Heart left ventricle (tissue), 16 donors: ENCODE measurements around the gene TTC6. TPM values are rescaled to one million over a fixed set of nuclear protein-coding genes. Genes with fewer than 3 reads are reported as not detected.

ENCODE experiments used
- ATAC-seq, 4 donors: fragments of 200-7000 bp; cut with Tn5 transposase; one replicate each; pipeline ENCODE4 v1.9.1; 2020 to 2022; ENCODE audit warnings: moderate library complexity in 4 of 4, mild to moderate bottlenecking in 3 of 4, moderate number of reproducible peaks in 1 of 4
- DNase-seq, 5 donors: peaks; one replicate each; pipeline ENCODE4 v3.0.0-alpha.2; 2020
- H3K27ac ChIP-seq, 12 donors: fragments of 200-600 bp; sonication (generic) in 4 of 12; one replicate each; pipeline versions ENCODE4 v1.5.0 to v1.8.0; 2016 to 2022; ENCODE audit warnings: mild to moderate bottlenecking in 2 of 12
- H3K27me3 ChIP-seq, 9 donors: fragments of 200-600 bp; sonication (generic) in 2 of 9; one replicate each; pipeline versions ENCODE4 v1.5.1 to v1.8.0; 2016 to 2022; ENCODE audit warnings: mild to moderate bottlenecking in 3 of 9
- H3K36me3 ChIP-seq, 9 donors: fragments of 200-600 bp; sonication (generic) in 2 of 9; one replicate each; pipeline versions ENCODE4 v1.5.0 to v1.8.0; 2018 to 2022; ENCODE audit warnings: mild to moderate bottlenecking in 2 of 9
- H3K4me1 ChIP-seq, 12 donors: fragments of 200-600 bp; sonication (generic) in 4 of 12; one replicate each; pipeline versions ENCODE4 v1.5.0 to v1.8.0; 2016 to 2022; ENCODE audit warnings: mild to moderate bottlenecking in 3 of 12
- H3K4me3 ChIP-seq, 12 donors: fragments of 200-600 bp; sonication (generic) in 4 of 12; one replicate each; pipeline versions ENCODE4 v1.5.0 to v1.8.0; 2017 to 2022; ENCODE audit warnings: mild to moderate bottlenecking in 9 of 12, moderate library complexity in 4 of 12
- H3K9me3 ChIP-seq, 12 donors: fragments of 200-600 bp; sonication (generic) in 4 of 12; one replicate each; pipeline versions ENCODE4 v1.5.0 to v1.8.0; 2016 to 2022; ENCODE audit warnings: mild to moderate bottlenecking in 1 of 12
- CTCF ChIP-seq, 12 donors: fragments of 200-600 bp; sonication (generic) in 4 of 12; IDR thresholded peaks; one replicate each; pipeline versions ENCODE4 v1.5.0 to v1.8.0; 2018 to 2022; ENCODE audit warnings: antibody characterized with exemption in 12 of 12, mild to moderate bottlenecking in 5 of 12
- POLR2A ChIP-seq, 2 donors: fragments of 450-650 bp; IDR thresholded peaks; one replicate each; pipeline ENCODE4 v1.6.1; 2017; ENCODE audit warnings: antibody characterized with exemption in 2 of 2, mild to moderate bottlenecking in 2 of 2, moderate library complexity in 2 of 2
- WGBS, 4 donors: extraction: QIAGEN DNeasy Blood & Tissue Kit in 2 of 4; methylation state at CpG; one replicate each; pipeline versions ENCODE4 v1.1.5 to v1.1.7; 2013 to 2018; 5-methylcytosine and 5-hydroxymethylcytosine counted together
- intact Hi-C, 10 donors: fragments of 100-400 bp; cut with DNase I; formaldehyde crosslinking; loops; one replicate each; pipeline versions ENCODE4 v1.11.1 to v1.14.2; 2022
- polyA plus RNA-seq, 2 donors: library from polyadenylated mRNA; stranded (reverse); fragments of 200-250 nt; gene quantifications; one replicate each; pipeline ENCODE4 v1.2.3, GENCODE V29; 2013
- total RNA-seq, 9 donors: library from RNA; depleted of rRNA in 2 of 9; stranded (reverse); fragments of >200 nt in 2 of 9; fragmentation: NEBNext Ultra II Directional in 3 of 9; extraction: Animal tissue kit (Norgen Biotek cat#: 25700) in 3 of 9; gene quantifications; one replicate each; pipeline versions ENCODE4 v1.1.0 to v1.2.4, GENCODE V29; 2016 to 2023
- donor health status: ischemic (EF 13 %, LVEDD 7.1; RV severe dilation, severe dysfunction).
- donor health status: healthy with polysubstance abuse.
- donor health status: DM: no; HTN: yes; CAD: no.
- donor health status: DM: no; HTN: no; CAD: no.
- donor health status: ischemic (EF 25% LVEDD 6.9; RV normal size, moderate dysfunction).
- donor health status: ischemic (EF 25% LVEDD 5.7; RV mildly dilated, moderate dysfunction).
- donor health status: healthy.
- donor health status: DM: yes; HTN: yes; CAD: no.
- donor health status: ischemic (EF 35%, LVEDD 5.7; RV mildly dilated, moderate dysfunction).
- donor health status: nonischemic (EF 11% LVEDD 7.7; RV severe dilation, severe dysfunction).
- donor health status: DM: yes; HTN: yes; CAD: no.
- donor health status: PGD.
- donor health status: ischemic (EF 29% LVEDD 5.4; RV normal size, mild dysfunction).
- donor health status: nonischemic (EF 23%, LVEDD 6.1; RV moderate dilation, normal function).

The TTC6 gene
- total and polyA plus RNA-seq, 11 donors, result not detected

DNA sequence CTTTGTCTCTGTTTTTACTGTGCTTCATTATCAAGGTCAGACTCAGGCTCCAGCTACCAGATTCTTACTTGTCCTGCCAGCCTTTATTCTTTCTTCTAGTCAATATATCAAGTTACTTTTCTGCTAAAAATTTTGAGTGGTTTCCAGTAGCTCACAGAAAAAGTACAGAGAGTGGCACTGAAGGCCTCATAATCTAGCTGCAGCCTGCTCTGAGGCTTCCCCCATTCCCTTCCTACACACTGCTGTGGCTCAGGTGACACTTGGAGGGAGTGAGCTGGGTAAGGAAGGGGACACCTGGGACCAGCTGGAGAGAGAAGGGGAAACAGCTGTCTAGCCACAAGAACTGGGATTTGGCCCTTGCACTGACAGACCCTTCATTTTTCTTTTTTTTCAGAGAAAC, 25.4 kb downstream of the TTC6 start:
- Histone ChIP-seq H3K27me3 (peaks cover 8 to 62% (median 28%) of the 10 kb centered on the region in 9 donors), H3K9me3 (peaks cover 0 to 15% (median 8%) of the 10 kb centered on the region in 12 donors), H3K4me3 (no peak overlapping the region), H3K36me3 (no peaks in the 10 kb centered on the region), H3K4me1 (peaks cover 0 to 8% (median 0%) of the 10 kb centered on the region in 12 donors), H3K27ac (no peak overlapping the region)
- ATAC-seq (no peak), DNase-seq (no peak)
- TF ChIP-seq CTCF (IDR thresholded peaks at IDR 0.05) (no peak), POLR2A (IDR thresholded peaks at IDR 0.05) (no peak)
- intact Hi-C loops, result no loop called here

DNA sequence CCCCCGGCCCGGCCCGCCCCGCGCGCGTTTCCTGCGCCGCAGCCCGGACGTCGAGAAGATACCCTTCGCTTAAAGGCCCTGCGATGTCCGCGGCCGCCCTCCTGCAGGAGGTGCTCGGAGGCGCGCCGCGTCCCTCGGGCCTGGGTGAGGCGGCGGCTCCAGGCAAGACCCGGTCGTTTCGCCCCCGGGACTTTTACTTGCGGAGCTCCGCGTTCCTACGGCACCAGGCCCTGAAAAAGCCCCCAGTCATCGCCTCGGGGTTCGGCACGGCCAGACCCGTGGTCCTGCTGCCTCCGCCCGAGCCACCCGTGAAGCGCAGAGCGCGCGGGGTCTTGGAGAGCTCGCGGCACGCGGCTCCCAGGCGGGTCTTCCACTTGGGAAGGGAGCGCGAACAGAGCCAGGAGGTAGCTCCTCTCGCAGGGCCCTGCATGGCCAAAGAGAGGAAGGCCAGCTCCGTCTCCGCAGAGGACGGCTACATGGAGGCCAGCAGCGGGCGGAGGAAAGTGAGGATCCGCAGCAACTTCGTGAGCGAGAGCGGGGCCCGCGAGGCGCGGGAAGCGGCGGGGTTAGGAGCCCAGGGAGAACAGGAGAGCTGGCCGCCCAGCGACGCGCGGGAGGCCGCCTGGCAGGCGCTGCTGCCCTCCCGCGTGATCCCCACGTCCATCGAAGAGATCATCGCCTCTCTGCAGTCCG, 26.9 kb downstream of the TTC6 start:
- H3K27me3 ChIP-seq, result peaks cover 8 to 62% (median 28%) of the 10 kb centered on the region in 9 donors
- intact Hi-C loops, result no loop called here
- no peak overlapping the region for H3K27ac ChIP-seq
- peaks cover 0 to 1% (median 0%) of the 10 kb centered on the region in 12 donors for H3K9me3 ChIP-seq
- H3K4me1 ChIP-seq, result peaks cover 0 to 8% (median 0%) of the 10 kb centered on the region in 12 donors
- no peaks in the 10 kb centered on the region for H3K36me3 ChIP-seq
- ATAC-seq, result no peak
- no peak for TF ChIP-seq POLR2A (IDR thresholded peaks at IDR 0.05)
- no peak for TF ChIP-seq CTCF (IDR thresholded peaks at IDR 0.05)
- WGBS, 4 donors, result 2 to 5% (median 3%) methylated on average over 38 to 81 of the region's 81 CpGs
- H3K4me3 ChIP-seq, result peak overlapping the region in 6 of 12 donors; percentile 7 to 24 (median 11)
- DNase-seq, result no peak

DNA sequence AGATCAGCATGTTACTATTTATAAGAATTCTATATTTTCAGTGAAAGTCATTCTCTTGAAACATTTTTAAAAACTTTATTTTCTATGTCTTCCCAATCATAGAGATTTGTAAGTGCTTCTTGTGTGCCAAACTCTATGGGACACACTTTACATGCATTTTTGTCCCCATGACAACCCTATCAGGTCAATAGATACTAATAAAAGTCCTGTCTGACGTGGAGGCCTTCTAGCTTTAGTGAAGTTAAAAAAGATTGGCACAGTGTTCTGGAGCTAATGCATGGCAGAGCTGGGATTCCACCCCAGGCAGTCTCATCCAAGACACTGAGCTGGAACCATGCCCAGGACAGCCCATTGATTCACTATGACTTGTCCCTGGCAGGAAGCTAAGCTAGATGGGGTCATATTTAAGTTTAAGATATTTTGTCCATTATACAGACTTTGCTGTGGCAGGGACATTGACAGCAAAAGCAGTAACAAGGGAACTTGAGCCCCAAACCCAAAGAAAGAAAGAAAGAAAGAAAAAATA, 28.1 kb downstream of the TTC6 start:
- H3K36me3 ChIP-seq, result no peaks in the 10 kb centered on the region
- peaks cover 0 to 8% (median 0%) of the 10 kb centered on the region in 12 donors for H3K4me1 ChIP-seq
- peaks cover 0 to 5% (median 0%) of the 10 kb centered on the region in 12 donors for H3K9me3 ChIP-seq
- DNase-seq, result no peak
- peaks cover 8 to 62% (median 28%) of the 10 kb centered on the region in 9 donors for H3K27me3 ChIP-seq
- intact Hi-C loops, result no loop called here
- H3K27ac ChIP-seq, result no peak overlapping the region
- no peak for TF ChIP-seq POLR2A (IDR thresholded peaks at IDR 0.05)
- TF ChIP-seq CTCF (IDR thresholded peaks at IDR 0.05), result no peak
- 26 to 44% (median 38%) methylated on average over 1 of the region's 1 CpG for WGBS, 4 donors
- H3K4me3 ChIP-seq, result no peak overlapping the region
- no peak for ATAC-seq

- Histone ChIP-seq H3K27ac (no peak overlapping the region), H3K4me3 (no peak overlapping the region), H3K36me3 (no peaks in the 10 kb centered on the region), H3K4me1 (peaks cover 0 to 8% (median 0%) of the 10 kb centered on the region in 12 donors), H3K27me3 (peaks cover 8 to 62% (median 28%) of the 10 kb centered on the region in 9 donors), H3K9me3 (peaks cover 0 to 9% (median 0%) of the 10 kb centered on the region in 12 donors)
- TF ChIP-seq POLR2A (IDR thresholded peaks at IDR 0.05) (no peak), CTCF (IDR thresholded peaks at IDR 0.05) (no peak)
- ATAC-seq, result no peak
- intact Hi-C loops, result no loop called here
- DNase-seq, result no peak
- WGBS, 4 donors, result 86 to 100% (median 91%) methylated on average over 1 of the region's 1 CpG
Observed at GRCh38 chr14:37623971-37624370, 28.5 kb downstream of the TTC6 start.
